NCI-H1105 (cell line): ENCODE data around the gene GLIS1.

Experiments used
- DNase-seq: peaks from one replicate; lab custom pipeline; 2025; lab: John Stamatoyannopoulos, UW

GLIS1 gene

GRCh38 chr1:53678938-53679825 lies 59.8 kb downstream of the GLIS1 start:
- no peak for DNase-seq

- DNase-seq, result no peak
Observed at GRCh38 chr1:53678507-53678906, 60.5 kb downstream of the GLIS1 start.

- DNase-seq, result no peak
Observed at GRCh38 chr1:53678046-53678445, 60.9 kb downstream of the GLIS1 start.

GRCh38 chr1:53677486-53677885 lies 61.5 kb downstream of the GLIS1 start:
- DNase-seq, result no peak

- no peak for DNase-seq
Observed at GRCh38 chr1:53672785-53673184, 66.2 kb downstream of the GLIS1 start.

- DNase-seq, result no peak
Observed at GRCh38 chr1:53672243-53672642, 66.7 kb downstream of the GLIS1 start.

GRCh38 chr1:53669621-53670191 lies 69.3 kb downstream of the GLIS1 start:
- no peak for DNase-seq

GRCh38 chr1:53666566-53666965 lies 72.4 kb downstream of the GLIS1 start:
- no peak for DNase-seq

- DNase-seq, result no peak
Observed at GRCh38 chr1:53665996-53666395, 73.0 kb downstream of the GLIS1 start.

- DNase-seq, result no peak
Observed at GRCh38 chr1:53663529-53664300, 75.2 kb downstream of the GLIS1 start.

GRCh38 chr1:53662951-53663350 lies 76.0 kb downstream of the GLIS1 start:
- DNase-seq, result no peak

GRCh38 chr1:53662169-53662568 lies 76.8 kb downstream of the GLIS1 start:
- no peak for DNase-seq

- no peak for DNase-seq
Observed at GRCh38 chr1:53661496-53661895, 77.5 kb downstream of the GLIS1 start.

GRCh38 chr1:53660666-53661065 lies 78.3 kb downstream of the GLIS1 start:
- DNase-seq, result no peak

- DNase-seq, result no peak
Observed at GRCh38 chr1:53659436-53659835, 79.5 kb downstream of the GLIS1 start.

GRCh38 chr1:53658489-53659230 lies 80.3 kb downstream of the GLIS1 start:
- DNase-seq, result no peak

- DNase-seq, result no peak
Observed at GRCh38 chr1:53657891-53658396, 81.0 kb downstream of the GLIS1 start.

- no peak for DNase-seq
Observed at GRCh38 chr1:53657531-53657805, 81.5 kb downstream of the GLIS1 start.

- no peak for DNase-seq
Observed at GRCh38 chr1:53656747-53657530, 82.0 kb downstream of the GLIS1 start.

- no peak for DNase-seq
Observed at GRCh38 chr1:53655931-53656746, 82.8 kb downstream of the GLIS1 start.
